ENCODE measurements around the gene DDX28. TPM values are rescaled to one million over a fixed set of nuclear protein-coding genes. Genes with fewer than 3 reads are reported as not detected.

The DDX28 gene, protein sequence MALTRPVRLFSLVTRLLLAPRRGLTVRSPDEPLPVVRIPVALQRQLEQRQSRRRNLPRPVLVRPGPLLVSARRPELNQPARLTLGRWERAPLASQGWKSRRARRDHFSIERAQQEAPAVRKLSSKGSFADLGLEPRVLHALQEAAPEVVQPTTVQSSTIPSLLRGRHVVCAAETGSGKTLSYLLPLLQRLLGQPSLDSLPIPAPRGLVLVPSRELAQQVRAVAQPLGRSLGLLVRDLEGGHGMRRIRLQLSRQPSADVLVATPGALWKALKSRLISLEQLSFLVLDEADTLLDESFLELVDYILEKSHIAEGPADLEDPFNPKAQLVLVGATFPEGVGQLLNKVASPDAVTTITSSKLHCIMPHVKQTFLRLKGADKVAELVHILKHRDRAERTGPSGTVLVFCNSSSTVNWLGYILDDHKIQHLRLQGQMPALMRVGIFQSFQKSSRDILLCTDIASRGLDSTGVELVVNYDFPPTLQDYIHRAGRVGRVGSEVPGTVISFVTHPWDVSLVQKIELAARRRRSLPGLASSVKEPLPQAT
- total RNA-seq = 7.3 and 8.3 TPM in 2 replicates

DNA sequence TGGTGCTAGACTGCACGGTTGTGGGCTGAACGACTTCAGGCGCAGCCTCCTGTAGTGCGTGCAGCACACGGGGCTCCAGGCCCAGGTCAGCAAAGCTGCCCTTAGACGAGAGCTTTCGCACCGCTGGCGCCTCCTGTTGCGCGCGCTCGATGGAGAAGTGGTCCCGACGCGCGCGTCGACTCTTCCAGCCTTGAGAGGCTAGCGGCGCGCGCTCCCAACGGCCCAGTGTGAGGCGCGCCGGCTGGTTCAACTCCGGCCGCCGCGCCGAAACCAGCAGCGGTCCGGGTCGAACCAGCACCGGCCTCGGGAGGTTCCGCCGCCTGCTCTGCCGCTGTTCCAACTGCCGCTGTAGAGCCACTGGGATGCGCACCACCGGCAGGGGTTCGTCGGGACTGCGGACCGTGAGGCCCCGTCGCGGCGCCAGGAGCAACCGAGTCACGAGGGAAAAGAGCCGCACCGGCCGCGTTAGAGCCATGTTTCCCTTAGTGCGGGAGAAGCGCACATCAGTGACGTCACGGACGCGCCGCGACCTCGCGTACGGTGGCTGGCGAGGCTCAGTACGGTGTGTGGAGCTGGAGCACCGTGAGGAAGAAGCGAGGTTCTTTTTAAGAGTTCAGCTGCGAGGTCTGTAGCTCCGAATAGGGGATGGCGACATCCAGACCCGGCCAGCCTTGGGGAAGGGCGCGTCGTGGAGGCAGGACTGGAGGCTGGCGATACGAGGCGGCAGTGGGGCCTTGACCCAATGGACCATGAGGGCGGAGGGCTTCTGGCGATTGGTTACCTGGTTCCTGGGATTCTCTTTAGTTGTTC lies at the start of gene DDX28, which contains the start of gene DUS2:
TSS of gene DDX28 (minus strand) at position 505 of the 810 bp plus-strand sequence. CDS start at position 475, 30 bp downstream.
TSS of gene DUS2 (plus strand) at position 557 of the 810 bp plus-strand sequence. CDS start 14,740 bp downstream, outside the sequence.

DNA sequence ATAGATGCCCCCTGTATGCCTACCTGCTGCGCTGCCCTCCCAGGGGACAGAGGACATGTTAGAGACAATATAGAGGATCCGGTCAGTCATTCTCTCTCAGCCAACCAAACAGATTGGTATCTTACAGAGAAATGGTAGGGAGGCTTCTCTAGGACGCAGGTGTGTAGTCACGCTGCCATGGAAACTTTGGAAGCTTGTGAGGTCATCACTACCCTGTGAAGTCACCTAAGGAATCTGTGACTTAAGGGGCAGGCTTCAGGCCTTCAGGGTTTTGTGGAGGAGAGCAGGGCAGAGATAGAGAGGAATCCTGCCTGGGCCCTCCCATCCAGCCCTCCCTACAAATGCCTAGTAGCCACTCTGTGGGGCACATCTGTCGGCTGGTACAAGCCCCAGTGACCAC lies 7.4 kb downstream of the DDX28 start, which contains the start of gene DPEP2NB:
TSS of gene DPEP2NB (minus strand) at position 231 of the 400 bp plus-strand sequence. CDS start at position 90, 141 bp downstream.

DNA sequence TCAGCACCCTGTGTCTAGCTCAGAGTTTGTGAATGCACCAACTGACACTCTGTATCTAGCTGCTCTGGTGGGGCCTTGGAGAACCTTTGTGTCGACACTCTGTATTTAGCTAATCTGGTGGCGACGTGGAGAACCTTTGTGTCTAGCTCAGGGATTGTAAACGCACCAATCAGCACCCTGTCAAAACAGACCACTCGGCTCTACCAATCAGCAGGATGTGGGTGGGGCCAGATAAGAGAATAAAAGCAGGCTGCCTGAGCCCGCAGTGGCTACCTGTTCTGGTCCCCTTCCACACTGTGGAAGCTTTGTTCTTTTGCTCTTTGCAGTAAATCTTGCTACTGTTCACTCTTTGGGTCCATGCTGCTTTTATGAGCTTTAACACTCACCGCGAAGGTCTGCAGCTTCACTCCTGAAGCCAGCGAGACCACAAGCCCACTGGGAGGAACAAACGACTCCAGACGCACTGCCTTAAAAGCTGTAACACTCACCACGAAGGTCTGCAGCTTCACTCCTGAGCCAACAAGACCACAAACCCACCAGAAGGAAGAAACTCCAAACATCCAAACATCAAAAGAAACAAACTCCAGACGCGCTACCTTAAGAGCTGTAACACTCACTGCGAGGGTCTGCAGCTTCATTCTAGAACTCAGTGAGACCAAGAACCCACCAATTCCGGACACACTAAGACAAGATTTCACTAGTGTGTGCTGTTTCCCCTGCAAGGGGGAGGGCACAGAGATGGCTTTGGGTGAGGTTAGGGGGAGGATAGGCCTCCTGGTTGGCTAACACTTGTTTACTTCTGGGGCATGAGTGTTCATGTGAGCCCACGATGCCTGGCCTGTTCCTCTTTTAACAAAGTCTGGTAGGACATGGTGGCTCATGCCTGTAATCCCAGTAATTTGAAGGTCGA lies 24.0 kb downstream of the DDX28 start, which contains the start of gene DPEP2:
TSS of gene DPEP2 (minus strand) at position 706 of the 910 bp plus-strand sequence. CDS start 6,272 bp downstream, outside the sequence.

DNA sequence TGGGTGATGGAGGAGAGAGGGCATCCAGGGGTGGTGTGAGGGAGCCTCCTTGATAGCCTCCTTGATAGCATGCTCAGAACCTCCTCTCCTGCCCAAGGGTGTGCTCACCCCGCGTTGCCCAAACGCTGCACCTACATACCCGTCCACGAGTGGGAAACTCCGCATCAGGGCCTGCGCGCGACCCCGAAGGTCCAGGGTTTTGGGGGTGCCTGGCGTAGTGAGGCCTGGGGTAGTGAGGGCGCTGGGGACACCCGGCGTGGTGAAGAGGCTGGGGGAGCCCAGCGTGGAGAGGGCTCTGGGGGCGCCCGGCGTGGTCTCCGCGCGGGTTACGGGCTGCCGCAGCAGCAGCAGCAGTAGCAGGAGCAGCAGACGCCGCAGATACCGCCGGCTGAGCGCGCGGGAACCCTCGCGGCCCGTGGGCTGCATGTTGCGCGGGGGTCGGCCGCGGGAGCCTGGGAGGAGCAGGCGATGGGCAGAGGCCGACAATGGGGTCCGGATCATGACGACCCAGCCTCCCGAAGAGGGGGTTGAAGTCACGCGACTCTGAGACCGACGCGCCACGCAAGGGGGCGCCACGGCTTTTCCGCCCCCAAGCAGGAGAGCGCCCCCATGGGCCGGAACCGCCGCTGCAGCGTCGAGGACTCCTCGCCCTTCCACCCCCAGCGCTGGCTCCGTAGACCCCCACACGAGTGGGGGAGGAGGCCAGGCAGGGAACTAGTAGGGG lies 42.9 kb downstream of the DDX28 start, which contains the start of gene DPEP3:
TSS of gene DPEP3 (minus strand) at position 545 of the 724 bp plus-strand sequence. CDS start at position 426, 119 bp downstream.

Other genes starting within 250 kb of the DDX28 start
- gene RANBP10, start 216.7 kb downstream of the DDX28 start, total RNA-seq = 3.9 and 7.1 TPM in 2 replicates
- 0.32 and 1.5 TPM in 2 replicates for gene TSNAXIP1, start 216.3 kb downstream of the DDX28 start, total RNA-seq
- 31.1 and 35.3 TPM in 2 replicates for gene THAP11, start 180.9 kb downstream of the DDX28 start, total RNA-seq
- gene NUTF2, start 176.3 kb downstream of the DDX28 start, total RNA-seq = 73.9 and 178 TPM in 2 replicates
- gene CENPT, start 175.5 kb downstream of the DDX28 start, total RNA-seq = 19.9 and 29.6 TPM in 2 replicates
- gene EDC4, start 150.2 kb downstream of the DDX28 start, total RNA-seq = 46.9 and 83.3 TPM in 2 replicates
- not detected in 2 replicates for gene NRN1L, start 138.3 kb downstream of the DDX28 start, total RNA-seq
- 27.6 and 28.9 TPM in 2 replicates for gene PSKH1, start 130.0 kb downstream of the DDX28 start, total RNA-seq
- under 0.01 and 0.51 TPM in 2 replicates for gene CTRL, start 91.4 kb downstream of the DDX28 start, total RNA-seq
- gene PSMB10, start 86.4 kb downstream of the DDX28 start, total RNA-seq = 22.0 and 46.3 TPM in 2 replicates
- gene LCAT, start 79.1 kb downstream of the DDX28 start, total RNA-seq = 6.5 and 10.4 TPM in 2 replicates
- gene SLC12A4, start 54.6 kb downstream of the DDX28 start, total RNA-seq = 119 and 195 TPM in 2 replicates
- not detected in 2 replicates for gene DPEP3, start 42.7 kb downstream of the DDX28 start, total RNA-seq
- not detected in 2 replicates for gene DPEP2, start 23.7 kb downstream of the DDX28 start, total RNA-seq
- gene DPEP2NB, start 7.3 kb downstream of the DDX28 start, total RNA-seq = not detected in 2 replicates
- 12.5 and 21.1 TPM in 2 replicates for gene DUS2, start 52 bp upstream of the DDX28 start, total RNA-seq
- gene NFATC3, start 62.1 kb upstream of the DDX28 start, total RNA-seq = 8.3 and 12.4 TPM in 2 replicates
- under 0.01 and 0.55 TPM in 2 replicates for gene ESRP2, start 212.9 kb upstream of the DDX28 start, total RNA-seq
- gene PLA2G15, start 222.1 kb upstream of the DDX28 start, total RNA-seq = 49.0 and 76.7 TPM in 2 replicates
- 30.9 and 31.7 TPM in 2 replicates for gene SLC7A6, start 241.3 kb upstream of the DDX28 start, total RNA-seq

Data from smooth muscle cell of the umbilical artery (primary cell).